ENCODE measurements around the gene DOCK1. TPM values are rescaled to one million over a fixed set of nuclear protein-coding genes. Genes with fewer than 3 reads are reported as not detected.

Gene DOCK1
- total RNA-seq, 4 donors from 2014 or later, result 60.6 to 136 (median 92.7) TPM

GRCh38 chr10:127193125-127193524, 287.9 kb downstream of the DOCK1 start:
- Histone ChIP-seq H3K27me3 (peaks cover 9% of the 10 kb centered on the region), H3K36me3 (no peaks in the 10 kb centered on the region), H3K9me3 (no peaks in the 10 kb centered on the region), H3K4me3 (no peak overlapping the region), H3K4me1 (peaks cover 24% of the 10 kb centered on the region), H3K27ac (no peak overlapping the region)
- no peak for DNase-seq (ENCODE audit: low spot score in 2 of 2)
- no peak for TF ChIP-seq POLR2AphosphoS5 (IDR thresholded peaks at IDR 0.05)
- TF ChIP-seq POLR2A (IDR thresholded peaks at IDR 0.05), result no peak
- TF ChIP-seq EP300 (IDR thresholded peaks at IDR 0.05), result no peak
- no peak for TF ChIP-seq CTCF (IDR thresholded peaks at IDR 0.05)
- 70% methylated on average over 7 of the region's 7 CpGs for WGBS

- H3K9me3 ChIP-seq, result no peaks in the 10 kb centered on the region
- 76% methylated on average over 2 of the region's 2 CpGs for WGBS
- TF ChIP-seq POLR2AphosphoS5 (IDR thresholded peaks at IDR 0.05) (no peak), EP300 (IDR thresholded peaks at IDR 0.05) (no peak), CTCF (IDR thresholded peaks at IDR 0.05) (no peak)
- H3K36me3 ChIP-seq, result no peaks in the 10 kb centered on the region
- peaks cover 9% of the 10 kb centered on the region for H3K27me3 ChIP-seq
- peaks cover 24% of the 10 kb centered on the region for H3K4me1 ChIP-seq
- no peak for DNase-seq (ENCODE audit: low spot score in 2 of 2)
- no peak overlapping the region for H3K27ac ChIP-seq
- no peak overlapping the region for H3K4me3 ChIP-seq
Observed at GRCh38 chr10:127194111-127194510, 288.9 kb downstream of the DOCK1 start.

GRCh38 chr10:127194599-127194998, 289.4 kb downstream of the DOCK1 start:
- no peak overlapping the region for H3K27ac ChIP-seq
- H3K9me3 ChIP-seq, result no peaks in the 10 kb centered on the region
- H3K27me3 ChIP-seq, result peaks cover 9% of the 10 kb centered on the region
- no peaks in the 10 kb centered on the region for H3K36me3 ChIP-seq
- WGBS, result 81% methylated on average over 16 of the region's 16 CpGs
- no peak for DNase-seq (ENCODE audit: low spot score in 2 of 2)
- no peak for TF ChIP-seq POLR2AphosphoS5 (IDR thresholded peaks at IDR 0.05)
- TF ChIP-seq POLR2A (IDR thresholded peaks at IDR 0.05), result no peak
- TF ChIP-seq CTCF (IDR thresholded peaks at IDR 0.05), result no peak
- TF ChIP-seq EP300 (IDR thresholded peaks at IDR 0.05), result no peak
- peaks cover 24% of the 10 kb centered on the region for H3K4me1 ChIP-seq
- no peak overlapping the region for H3K4me3 ChIP-seq

GRCh38 chr10:127195041-127195506, 289.8 kb downstream of the DOCK1 start:
- no peak for TF ChIP-seq EP300 (IDR thresholded peaks at IDR 0.05)
- no peak for TF ChIP-seq POLR2A (IDR thresholded peaks at IDR 0.05)
- TF ChIP-seq CTCF (IDR thresholded peaks at IDR 0.05), result no peak
- TF ChIP-seq POLR2AphosphoS5 (IDR thresholded peaks at IDR 0.05), result no peak
- Histone ChIP-seq H3K9me3 (no peaks in the 10 kb centered on the region), H3K27me3 (peaks cover 9% of the 10 kb centered on the region), H3K4me3 (peak overlapping the region; percentile 61), H3K36me3 (no peaks in the 10 kb centered on the region), H3K27ac (no peak overlapping the region), H3K4me1 (peaks cover 24% of the 10 kb centered on the region)
- WGBS, result 5% methylated on average over 16 of the region's 28 CpGs
- DNase-seq (ENCODE audit: low spot score in 2 of 2), result no peak

GRCh38 chr10:127195571-127196281, 290.5 kb downstream of the DOCK1 start:
- no peak overlapping the region for H3K27ac ChIP-seq
- WGBS, result 0% methylated on average over 2 of the region's 91 CpGs

More at GRCh38 chr10:127195571-127196281, 290.5 kb downstream of the DOCK1 start:
- TF ChIP-seq CTCF (IDR thresholded peaks at IDR 0.05) (no peak), POLR2AphosphoS5 (IDR thresholded peaks at IDR 0.05) (no peak), POLR2A (IDR thresholded peaks at IDR 0.05) (no peak), EP300 (IDR thresholded peaks at IDR 0.05) (no peak)
- H3K27me3 ChIP-seq, result peaks cover 9% of the 10 kb centered on the region
- H3K4me3 ChIP-seq, result peak overlapping the region; percentile 61
- no peaks in the 10 kb centered on the region for H3K36me3 ChIP-seq
- peaks cover 24% of the 10 kb centered on the region for H3K4me1 ChIP-seq
- no peak for DNase-seq (ENCODE audit: low spot score in 2 of 2)
- no peaks in the 10 kb centered on the region for H3K9me3 ChIP-seq
